ENCODE data around the gene RNF144B.

GRCh38 chr6:18342223-18342622 lies 44.9 kb upstream of the RNF144B start:
- no peak for TF ChIP-seq POLR2A (IDR thresholded peaks at IDR 0.05)
- TF ChIP-seq POLR2AphosphoS5 (IDR thresholded peaks at IDR 0.05), result no peak

All from spleen (tissue), 3 donors.